Measurements from ENCODE around the gene RADIL. TPM values are rescaled to one million over a fixed set of nuclear protein-coding genes. Genes with fewer than 3 reads are reported as not detected.

Gene RADIL
- polyA plus RNA-seq, 3 donors: not detected

- no peak for TF ChIP-seq CTCF (IDR thresholded peaks at IDR 0.05)
- Histone ChIP-seq H4K20me1 (ENCODE audit: insufficient read depth, low read length) (no peaks in the 10 kb centered on the region), H3K36me3 (replicated peaks in 1 of 2; ENCODE audit: control insufficient read depth in 1 of 2, insufficient read depth in 2 of 2, low read length in 2 of 2) (no peaks in the 10 kb centered on the region), H3K9ac (ENCODE audit: insufficient read depth, low read length, poor library complexity, severe bottlenecking) (no peak overlapping the region), H3K27ac (ENCODE audit: low read depth in 1 of 2, low read length in 2 of 2) (no peak overlapping the region), H2AFZ (ENCODE audit: insufficient read depth, low read depth, low read length, poor library complexity, severe bottlenecking) (no peak overlapping the region), H3K27me3 (ENCODE audit: control insufficient read depth in 2 of 2, insufficient read depth in 2 of 2, low read length in 2 of 2) (peaks cover 0 to 3% of the 10 kb centered on the region in 2 donors), H3K4me2 (replicated peaks; ENCODE audit: extremely low read depth, low read length, poor library complexity, severe bottlenecking) (no peak overlapping the region), H3K79me2 (ENCODE audit: insufficient read depth, low read length) (no peaks in the 10 kb centered on the region), H3K4me1 (ENCODE audit: control insufficient read depth in 1 of 2, insufficient read depth in 2 of 2, low read length in 2 of 2) (no peaks in the 10 kb centered on the region), H3K9me3 (replicated peaks in 1 of 2; ENCODE audit: control insufficient read depth in 1 of 2, insufficient read depth in 1 of 2, low read length in 2 of 2) (no peaks in the 10 kb centered on the region), H3K4me3 (replicated peaks in 1 of 3; ENCODE audit: low read depth in 2 of 3, low read length in 3 of 3) (no peak overlapping the region)
- H3K9me3 Mint-ChIP-seq: peaks cover 0 to 2% (median 0%) of the 10 kb centered on the region in 7 donors
- 84% methylated on average over 14 of the region's 16 CpGs for WGBS (ENCODE audit: insufficient coverage)
- H3K27ac Mint-ChIP-seq: no peak overlapping the region
- peaks cover 0 to 9% (median 5%) of the 10 kb centered on the region in 3 donors for H3K27me3 Mint-ChIP-seq (ENCODE audit: low read depth in 3 of 3)
- intact Hi-C loops (cut with micrococcal nuclease): no loop called here
- no peak overlapping the region for H3K4me3 Mint-ChIP-seq
- DNase-seq: no peak
- H3K4me1 Mint-ChIP-seq: no peaks in the 10 kb centered on the region
- no peaks in the 10 kb centered on the region for H3K36me3 Mint-ChIP-seq
Observed at GRCh38 chr7:4840079-4840501, 43.4 kb downstream of the RADIL start.

GRCh38 chr7:4838626-4839334 lies 44.7 kb downstream of the RADIL start:
- Mint-ChIP-seq H3K4me1 (no peaks in the 10 kb centered on the region), H3K9me3 (no peaks in the 10 kb centered on the region), H3K27me3 (ENCODE audit: low read depth in 3 of 3) (peaks cover 0 to 2% (median 2%) of the 10 kb centered on the region in 3 donors), H3K4me3 (no peak overlapping the region), H3K36me3 (no peaks in the 10 kb centered on the region), H3K27ac (no peak overlapping the region)
- intact Hi-C loops (cut with micrococcal nuclease): no loop called here
- Histone ChIP-seq H3K36me3 (replicated peaks in 1 of 2; ENCODE audit: control insufficient read depth in 1 of 2, insufficient read depth in 2 of 2, low read length in 2 of 2) (no peaks in the 10 kb centered on the region), H3K9me3 (replicated peaks in 1 of 2; ENCODE audit: control insufficient read depth in 1 of 2, insufficient read depth in 1 of 2, low read length in 2 of 2) (no peaks in the 10 kb centered on the region), H3K79me2 (ENCODE audit: insufficient read depth, low read length) (no peaks in the 10 kb centered on the region), H3K4me3 (replicated peaks in 1 of 3; ENCODE audit: low read depth in 2 of 3, low read length in 3 of 3) (no peak overlapping the region), H3K27ac (ENCODE audit: low read depth in 1 of 2, low read length in 2 of 2) (no peak overlapping the region), H2AFZ (ENCODE audit: insufficient read depth, low read depth, low read length, poor library complexity, severe bottlenecking) (no peak overlapping the region), H4K20me1 (ENCODE audit: insufficient read depth, low read length) (no peaks in the 10 kb centered on the region), H3K4me1 (ENCODE audit: control insufficient read depth in 1 of 2, insufficient read depth in 2 of 2, low read length in 2 of 2) (no peaks in the 10 kb centered on the region), H3K9ac (ENCODE audit: insufficient read depth, low read length, poor library complexity, severe bottlenecking) (no peak overlapping the region), H3K27me3 (ENCODE audit: control insufficient read depth in 2 of 2, insufficient read depth in 2 of 2, low read length in 2 of 2) (no peaks in the 10 kb centered on the region), H3K4me2 (replicated peaks; ENCODE audit: extremely low read depth, low read length, poor library complexity, severe bottlenecking) (no peak overlapping the region)
- TF ChIP-seq CTCF (IDR thresholded peaks at IDR 0.05): no peak
- DNase-seq: no peak
- WGBS (ENCODE audit: insufficient coverage): 92% methylated on average over 19 of the region's 21 CpGs
